HG02588 (cell line): Measurements from ENCODE around the gene IRAK3.
"Not testable (repeated sequence)": the region's sequence is repeated elsewhere in the genome, so short reads cannot be mapped to it uniquely, and the experiment has no call there.

Experiments
- ATAC-seq: cut with Tn5 transposase; IDR thresholded peaks from one replicate; pipeline ENCODE4 v1.9.1; 2021; ENCODE audit warnings: mild to moderate bottlenecking, moderate library complexity; ENCODE audit not compliant: unreplicated experiment

Gene IRAK3

GRCh38 chr12:66170606-66171005, 18.4 kb upstream of the IRAK3 start:
- no peak for ATAC-seq

DNA sequence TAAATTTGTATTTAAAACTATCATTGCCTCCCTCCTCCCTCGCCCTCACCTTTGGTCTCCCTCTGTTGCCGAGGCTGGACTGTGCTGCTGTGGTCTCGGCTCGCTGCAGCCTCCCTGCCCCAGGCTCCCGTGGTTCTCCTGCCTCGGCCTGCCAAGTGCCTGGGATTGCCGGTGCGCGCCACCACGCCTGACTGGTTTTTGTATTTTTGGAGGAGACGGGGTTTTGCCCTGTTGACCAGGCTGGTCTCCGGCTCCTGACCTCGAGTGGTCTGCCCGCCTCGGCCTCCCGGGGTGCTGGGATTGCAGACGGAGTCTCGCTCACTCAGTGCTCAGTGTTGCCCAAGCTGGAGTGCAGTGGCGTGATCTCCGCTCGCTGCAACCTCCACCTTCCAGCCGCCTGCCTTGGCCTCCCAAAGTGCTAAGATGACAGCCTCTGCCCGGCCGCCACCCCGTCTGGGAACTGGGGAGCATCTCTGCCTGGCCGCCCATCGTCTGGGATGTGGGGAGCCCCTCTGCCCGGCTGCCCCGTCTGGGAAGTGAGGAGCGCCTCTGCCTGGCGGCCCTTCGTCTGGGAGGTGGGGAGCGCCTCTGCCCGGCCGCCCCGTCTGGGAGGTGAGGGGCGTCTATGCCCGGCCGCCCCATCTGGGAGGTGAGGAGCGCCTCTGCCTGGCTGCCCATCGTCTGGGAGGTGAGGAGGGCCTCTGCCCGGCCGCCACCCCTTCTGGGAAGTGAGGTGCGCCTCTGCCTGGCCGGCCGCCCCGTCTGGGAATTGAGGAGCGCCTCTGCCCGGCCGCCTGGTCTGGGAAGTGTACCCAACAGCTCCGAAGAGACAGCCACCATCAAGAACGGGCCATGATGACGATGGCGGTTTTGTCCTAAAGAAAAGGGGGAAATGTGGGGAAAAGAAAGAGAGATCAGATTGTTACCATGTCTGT, 14.4 kb upstream of the IRAK3 start:
- not testable (repeated sequence) for ATAC-seq

DNA sequence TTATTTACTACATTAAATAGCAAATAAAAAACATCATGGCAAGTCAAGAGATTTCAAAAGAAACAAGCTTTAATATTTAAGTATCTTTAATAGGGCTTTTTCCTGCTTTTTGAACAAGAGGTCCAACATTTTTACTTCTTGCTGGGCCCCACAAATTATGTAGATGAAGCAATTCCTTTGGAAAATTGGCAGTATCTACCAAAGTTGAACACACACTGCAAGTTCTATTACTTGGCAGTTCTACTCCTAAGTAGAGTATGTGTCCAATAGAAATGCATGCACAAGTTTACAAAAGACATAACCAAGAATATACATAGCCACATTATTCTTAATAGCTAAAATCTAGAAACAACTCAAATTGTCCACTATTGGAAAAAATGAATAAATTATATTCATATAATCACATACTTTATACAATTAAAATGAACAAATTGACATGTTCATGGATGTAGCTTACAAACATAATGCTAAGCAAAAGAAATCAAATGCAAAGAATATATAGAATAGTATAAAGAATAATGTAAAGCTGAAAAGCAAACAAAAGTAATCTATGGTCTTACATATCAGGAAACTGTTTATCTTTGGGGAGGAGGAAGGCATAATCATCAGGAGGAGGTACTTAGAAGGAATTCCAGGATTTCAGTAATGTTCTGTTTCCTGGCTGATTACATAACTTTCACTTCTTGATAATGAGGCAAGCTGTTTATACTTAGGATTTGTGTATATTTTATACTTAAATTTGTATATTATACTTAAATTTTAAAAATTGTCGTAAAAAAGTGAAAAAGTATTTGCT, 12.7 kb upstream of the IRAK3 start:
- ATAC-seq = no peak

DNA sequence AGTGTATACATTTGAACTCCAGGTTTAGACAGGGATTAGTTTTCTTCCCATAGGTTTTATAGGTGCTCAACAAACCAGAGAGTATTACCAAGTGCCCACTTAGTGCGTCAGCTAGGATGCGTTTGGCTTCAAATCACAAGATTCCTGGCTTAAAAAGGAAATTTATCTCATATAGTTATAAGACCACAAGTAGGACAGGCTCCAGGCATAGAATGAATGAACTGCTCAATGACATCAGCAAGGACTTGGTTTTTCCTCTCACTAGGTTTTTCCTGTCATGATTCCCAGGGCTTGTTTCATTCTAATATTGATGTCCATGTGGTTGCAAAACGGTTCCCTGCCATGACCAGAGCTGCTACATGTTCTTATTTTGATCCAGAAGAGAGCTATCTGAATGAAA, 6.1 kb upstream of the IRAK3 start:
- ATAC-seq = no peak

DNA sequence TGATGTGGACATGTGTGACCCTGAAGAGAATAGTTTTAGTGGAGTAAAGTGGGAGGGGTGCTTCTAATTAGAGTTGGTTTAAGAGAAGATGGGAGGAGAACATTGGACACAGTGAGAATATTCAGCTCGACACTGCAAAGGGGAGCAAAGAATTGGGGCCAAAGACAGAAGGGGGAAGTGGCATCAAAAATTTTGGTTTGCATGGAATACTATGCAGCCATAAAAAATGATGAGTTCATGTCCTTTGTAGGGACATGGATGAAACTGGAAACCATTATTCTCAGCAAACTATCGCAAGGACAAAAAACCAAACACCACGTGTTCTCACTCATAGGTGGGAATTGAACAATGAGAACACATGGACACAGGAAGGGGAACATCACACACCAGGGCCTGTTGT, 4.2 kb upstream of the IRAK3 start:
- ATAC-seq = not testable (repeated sequence)

GRCh38 chr12:66187036-66187435, 2.0 kb upstream of the IRAK3 start:
- ATAC-seq = no peak

DNA sequence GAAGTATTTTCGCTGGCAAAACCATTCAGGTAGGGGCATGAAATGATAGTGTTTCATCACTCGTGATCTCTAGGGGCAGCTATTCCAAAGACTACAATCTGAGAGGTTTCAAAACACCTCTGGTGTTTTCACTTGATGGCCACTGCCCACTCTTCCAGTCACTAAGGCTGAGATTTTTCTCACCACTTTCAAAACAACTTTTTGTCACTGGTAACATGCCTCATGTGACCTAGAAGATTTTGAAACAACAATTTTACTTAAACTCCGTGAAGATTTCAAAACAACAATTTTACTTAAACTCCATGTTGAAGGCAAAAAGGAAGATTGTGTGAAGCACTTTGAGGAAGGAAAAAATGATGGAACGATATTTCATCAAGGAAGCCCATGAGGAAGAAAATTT, 1.2 kb upstream of the IRAK3 start:
- ATAC-seq = no peak

- no peak for ATAC-seq
Measured at GRCh38 chr12:66189486-66189843, 451 bp downstream of the IRAK3 start.

DNA sequence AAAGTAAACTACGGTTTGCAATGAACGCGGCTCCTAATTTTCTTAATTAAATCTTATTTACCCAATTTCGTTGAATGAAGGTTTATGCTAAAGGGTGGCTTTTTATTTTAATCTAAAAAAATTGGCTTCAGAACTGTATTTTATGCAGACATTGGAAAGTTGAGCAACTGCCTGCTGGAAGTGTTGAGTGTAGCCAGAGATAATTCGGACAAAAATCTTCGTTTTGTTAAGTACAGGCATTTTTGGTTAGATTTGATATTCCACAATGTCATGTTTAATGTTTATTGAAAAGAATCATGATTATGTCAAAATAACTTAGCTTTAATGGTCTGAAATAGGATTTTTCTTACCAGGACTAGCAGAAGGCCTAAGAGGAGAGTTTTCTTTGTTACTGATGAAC, 875 bp downstream of the IRAK3 start:
- ATAC-seq = no peak

DNA sequence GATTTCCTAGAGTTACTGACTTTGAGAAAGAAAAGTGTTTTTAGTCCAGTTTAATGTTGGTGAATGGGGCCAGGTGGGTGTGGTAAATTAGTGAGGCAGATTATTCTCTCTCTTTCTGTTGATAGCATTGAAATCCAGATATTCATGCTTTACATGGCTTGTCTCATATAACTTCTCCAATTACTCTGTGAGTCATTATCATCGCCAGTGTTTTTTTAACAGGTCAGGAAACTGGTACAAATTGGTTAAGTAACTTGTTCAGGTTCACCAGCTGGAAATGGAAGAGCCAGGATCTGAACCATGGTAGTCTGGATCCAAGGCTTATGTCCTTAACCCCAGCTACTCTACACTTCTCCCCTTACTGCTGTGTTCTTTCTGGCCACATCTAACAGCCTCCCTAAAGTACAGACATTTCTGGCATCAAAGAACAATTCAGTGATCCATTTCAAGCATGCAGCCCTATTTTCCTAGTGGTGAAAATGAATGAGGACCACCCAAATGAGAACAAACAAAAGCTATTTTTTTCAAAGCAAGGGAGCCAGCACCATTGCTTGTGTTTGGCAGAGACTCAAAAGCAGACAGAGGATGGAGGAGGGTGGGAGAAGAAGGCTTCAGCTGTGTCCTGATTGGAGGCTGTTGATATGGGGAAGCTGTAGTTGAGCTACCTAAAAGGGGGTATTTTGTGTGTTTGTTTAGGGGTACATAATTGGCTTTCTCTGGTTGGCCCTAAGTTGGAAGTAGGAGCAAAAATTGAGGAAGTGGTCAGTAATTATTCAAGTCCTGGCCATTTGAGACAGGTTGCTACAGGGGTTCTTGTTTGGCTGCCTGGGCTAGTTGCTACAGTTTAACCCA, 1.7 kb downstream of the IRAK3 start:
- ATAC-seq = peak; percentile 26

GRCh38 chr12:66191547-66192126, 2.6 kb downstream of the IRAK3 start:
- ATAC-seq = no peak

DNA sequence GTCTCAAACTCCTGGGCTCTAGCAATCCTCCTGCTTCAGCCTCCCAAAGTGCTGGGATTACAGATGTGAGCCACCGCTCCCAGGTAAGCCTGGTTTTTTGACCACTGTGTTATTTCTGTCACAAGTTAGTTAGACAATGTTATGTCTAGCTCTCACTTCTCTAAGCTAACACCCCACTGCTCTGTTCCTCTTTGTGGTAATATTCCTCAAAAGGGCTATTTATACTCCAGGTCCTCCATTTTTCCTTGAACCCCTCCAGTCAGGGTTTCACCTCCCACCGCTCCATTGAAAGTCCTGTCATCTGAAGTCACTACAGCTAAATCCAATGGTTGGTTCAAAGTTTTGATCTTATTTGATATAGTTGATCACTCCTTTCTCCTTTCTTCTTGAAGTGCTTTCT, 5.1 kb downstream of the IRAK3 start:
- no peak for ATAC-seq

DNA sequence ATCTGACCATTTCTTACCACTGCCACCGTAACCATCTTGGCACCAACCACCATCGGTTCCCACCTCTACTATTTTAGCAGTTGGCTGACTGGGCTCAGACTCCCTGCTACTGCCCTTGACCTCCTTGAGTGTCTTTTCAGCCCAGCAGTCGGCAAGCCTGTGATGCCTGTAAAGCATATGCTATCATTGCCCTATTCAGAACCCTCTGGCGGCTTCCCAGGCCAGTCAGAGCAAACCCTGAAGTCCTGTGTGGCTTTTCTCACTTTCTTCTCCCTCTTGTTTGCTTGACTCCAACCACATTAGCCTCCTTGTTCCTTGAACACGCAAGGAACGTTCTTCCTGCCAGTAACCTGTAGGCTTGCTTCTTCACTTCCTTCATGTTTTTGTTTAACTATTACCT, 6.2 kb downstream of the IRAK3 start:
- ATAC-seq = no peak

- ATAC-seq = peak; percentile 99
Measured at GRCh38 chr12:66196806-66197205, 7.8 kb downstream of the IRAK3 start.

- ATAC-seq = no peak
Measured at GRCh38 chr12:66197495-66197921, 8.5 kb downstream of the IRAK3 start.

- ATAC-seq = no peak
Measured at GRCh38 chr12:66199141-66199540, 10.1 kb downstream of the IRAK3 start.

DNA sequence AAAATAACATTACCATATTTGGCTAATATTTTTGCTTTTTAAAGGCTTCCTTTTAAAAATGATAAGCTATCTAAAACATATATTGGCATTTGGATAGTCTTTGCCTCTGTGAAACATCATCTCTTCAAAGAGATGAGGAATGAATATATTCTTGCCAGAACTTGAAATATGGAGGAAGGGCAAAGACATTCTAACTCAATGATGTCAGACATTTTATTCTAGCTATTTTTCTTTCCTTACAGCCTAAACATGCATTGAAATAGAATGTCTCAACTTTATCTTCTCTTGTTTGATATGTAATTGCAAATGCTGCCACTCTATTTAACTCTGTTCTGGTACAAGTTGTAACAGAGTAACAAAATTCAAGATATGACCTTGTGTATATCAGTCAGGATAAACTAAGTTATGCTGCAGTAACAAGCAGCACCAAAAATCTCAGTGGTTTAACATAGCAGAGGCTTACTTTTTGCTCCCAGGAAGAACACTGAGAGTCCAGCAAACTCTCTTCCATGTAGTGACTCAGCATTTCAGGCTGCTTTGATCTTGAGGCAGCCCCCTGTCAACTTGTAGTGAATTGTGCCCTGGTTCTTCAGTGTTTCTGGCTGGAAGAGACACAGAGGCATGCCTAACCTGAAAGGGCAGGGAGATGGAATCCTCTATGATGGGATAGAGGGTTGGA, 11.0 kb downstream of the IRAK3 start:
- no peak for ATAC-seq

GRCh38 chr12:66203820-66204219, 14.8 kb downstream of the IRAK3 start:
- ATAC-seq = no peak

- ATAC-seq = no peak
Measured at GRCh38 chr12:66206141-66206540, 17.1 kb downstream of the IRAK3 start.

- no peak for ATAC-seq
Measured at GRCh38 chr12:66210840-66211239, 21.8 kb downstream of the IRAK3 start.
